ENCODE measurements around the gene MEI1. TPM values are rescaled to one million over a fixed set of nuclear protein-coding genes. Genes with fewer than 3 reads are reported as not detected.

MEI1 gene
- total RNA-seq, 2 experiments from 2014 or later: 2.3 to 14.6 TPM

- TF ChIP-seq, protein P1, sequence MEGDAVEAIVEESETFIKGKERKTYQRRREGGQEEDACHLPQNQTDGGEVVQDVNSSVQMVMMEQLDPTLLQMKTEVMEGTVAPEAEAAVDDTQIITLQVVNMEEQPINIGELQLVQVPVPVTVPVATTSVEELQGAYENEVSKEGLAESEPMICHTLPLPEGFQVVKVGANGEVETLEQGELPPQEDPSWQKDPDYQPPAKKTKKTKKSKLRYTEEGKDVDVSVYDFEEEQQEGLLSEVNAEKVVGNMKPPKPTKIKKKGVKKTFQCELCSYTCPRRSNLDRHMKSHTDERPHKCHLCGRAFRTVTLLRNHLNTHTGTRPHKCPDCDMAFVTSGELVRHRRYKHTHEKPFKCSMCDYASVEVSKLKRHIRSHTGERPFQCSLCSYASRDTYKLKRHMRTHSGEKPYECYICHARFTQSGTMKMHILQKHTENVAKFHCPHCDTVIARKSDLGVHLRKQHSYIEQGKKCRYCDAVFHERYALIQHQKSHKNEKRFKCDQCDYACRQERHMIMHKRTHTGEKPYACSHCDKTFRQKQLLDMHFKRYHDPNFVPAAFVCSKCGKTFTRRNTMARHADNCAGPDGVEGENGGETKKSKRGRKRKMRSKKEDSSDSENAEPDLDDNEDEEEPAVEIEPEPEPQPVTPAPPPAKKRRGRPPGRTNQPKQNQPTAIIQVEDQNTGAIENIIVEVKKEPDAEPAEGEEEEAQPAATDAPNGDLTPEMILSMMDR (conservative IDR thresholded peaks at IDR 0.05; ENCODE audit: low read length): no peak
- TF ChIP-seq EZH2phosphoT487 (IDR thresholded peaks at IDR 0.05; ENCODE audit: borderline replicate concordance, low read depth, low read length): no peak
- no TSS peak for BruUV-seq (replicated peaks)
- Histone ChIP-seq H3K4me1 (ENCODE audit: insufficient read depth, low read length, poor library complexity, severe bottlenecking) (peaks cover 39% of the 10 kb centered on the region), H2AFZ (ENCODE audit: low read length) (peak within 1 kb of the TSS; percentile 78), H3K4me2 (ENCODE audit: low read length) (peak within 1 kb of the TSS; percentile 95), H3K9me2 (ENCODE audit: insufficient read depth, low read length) (no peaks in the 10 kb centered on the region), H3K27ac (ENCODE audit: low read depth, low read length, poor library complexity, severe bottlenecking) (peak within 1 kb of the TSS; percentile 37), H4K20me1 (ENCODE audit: insufficient read depth, low read length) (no peaks in the 10 kb centered on the region), H3K4me3 (ENCODE audit: low read depth, low read length, poor library complexity, severe bottlenecking) (peak within 1 kb of the TSS; percentile 79), H3K79me2 (ENCODE audit: insufficient read depth, low read depth, low read length) (peaks cover 21% of the 10 kb centered on the region), H3K9me3 (ENCODE audit: low read length) (no peaks in the 10 kb centered on the region), H3K36me3 (ENCODE audit: insufficient read depth, low read length) (no peaks in the 10 kb centered on the region)
- CTCF ChIA-PET (ENCODE audit: unreplicated experiment): interaction anchor here (0.6 to 1.6 kb wide), 5 partner anchors 20 to 103 kb away, joined by 3 to 7 read pairs (median 4); no protein-coding TSS in a partner anchor
- intact Hi-C loops (cut with micrococcal nuclease; ENCODE audit: unreplicated experiment): loop anchor here (5.0 kb wide), 2 partner anchors 53 to 103 kb away; partner anchors contain the start of gene MEI1
- POLR2A ChIA-PET: interaction anchor here (0.6 to 4.0 kb wide), 17 partner anchors 8 to 146 kb away, joined by 3 to 39 read pairs (median 3); partner anchors contain the start of gene CENPM
- peak; percentile 91 for DNase-seq (ENCODE audit: low spot score)
These were observed 101.2 kb downstream of the MEI1 start, which contains the start of gene CCDC134 for GRCh38 chr22:41800348-41801146. Gene CCDC134 (plus strand): TSS chr22:41800679. CDS start chr22:41808891, 8,212 bp downstream.

GRCh38 chr22:41801147-41801819 is 102.0 kb downstream of the MEI1 start:
- Histone ChIP-seq H3K27ac (ENCODE audit: low read depth, low read length, poor library complexity, severe bottlenecking) (peak overlapping the region; percentile 37), H3K36me3 (ENCODE audit: insufficient read depth, low read length) (no peaks in the 10 kb centered on the region), H3K9me3 (ENCODE audit: low read length) (no peaks in the 10 kb centered on the region), H3K4me1 (ENCODE audit: insufficient read depth, low read length, poor library complexity, severe bottlenecking) (peaks cover 43% of the 10 kb centered on the region), H3K4me2 (ENCODE audit: low read length) (peak overlapping the region; percentile 95), H3K9me2 (ENCODE audit: insufficient read depth, low read length) (no peaks in the 10 kb centered on the region), H3K4me3 (ENCODE audit: low read depth, low read length, poor library complexity, severe bottlenecking) (peak overlapping the region; percentile 79), H2AFZ (ENCODE audit: low read length) (peak overlapping the region; percentile 55; the same call in 1 of the 2 replicates), H3K79me2 (ENCODE audit: insufficient read depth, low read depth, low read length) (peaks cover 21% of the 10 kb centered on the region), H4K20me1 (ENCODE audit: insufficient read depth, low read length) (no peaks in the 10 kb centered on the region)
- intact Hi-C loops (cut with micrococcal nuclease; ENCODE audit: unreplicated experiment): loop anchor here (5.0 kb wide), 2 partner anchors 54 to 104 kb away; partner anchors contain the start of gene MEI1
- ChIA-PET CTCF (ENCODE audit: unreplicated experiment) (interaction anchor here (1.6 kb wide), 1 partner anchor 104 kb away, joined by 4 read pairs; no protein-coding TSS in a partner anchor), POLR2A (interaction anchor here (0.6 to 4.0 kb wide), 12 partner anchors 9 to 146 kb away, joined by 3 to 39 read pairs (median 4); partner anchors contain the start of gene CENPM)
- DNase-seq (ENCODE audit: low spot score): peak; percentile 16
- TSS peak; percentile 64 for BruUV-seq (replicated peaks)
- no peak for TF ChIP-seq EZH2phosphoT487 (IDR thresholded peaks at IDR 0.05; ENCODE audit: borderline replicate concordance, low read depth, low read length)
- TF ChIP-seq, protein P1 (conservative IDR thresholded peaks at IDR 0.05; ENCODE audit: low read length): no peak

Measured in OCI-LY7 (cell line).